H9 (cell line): Measurements from ENCODE around the gene VWF. TPM values are rescaled to one million over a fixed set of nuclear protein-coding genes. Genes with fewer than 3 reads are reported as not detected.

Experiments used
- DNase-seq: peaks from one replicate; pipeline ENCODE4 v3.0.0-alpha.2; 2017
- H2AFZ ChIP-seq: one replicate; pipeline ENCODE4 v1.6.1; 2013; ENCODE audit warnings: mild to moderate bottlenecking, low read length, control low read depth, moderate library complexity
- H2AK5ac ChIP-seq: 2 replicates; pipeline ENCODE4 v1.6.1; 2013; ENCODE audit warnings: low read length, control low read depth, mixed read lengths; ENCODE audit not compliant: insufficient read length
- H2BK120ac ChIP-seq: one replicate; pipeline ENCODE4 v1.6.1; 2013; ENCODE audit warnings: low read depth, mild to moderate bottlenecking, low read length, control low read depth, inconsistent platforms; ENCODE audit not compliant: poor library complexity, severe bottlenecking
- H2BK12ac ChIP-seq: 2 replicates; pipeline ENCODE4 v1.6.1; 2013; ENCODE audit warnings: low read length, control low read depth, mixed read lengths, low read depth; ENCODE audit not compliant: insufficient read length
- H2BK15ac ChIP-seq: 2 replicates; pipeline ENCODE4 v1.6.1; 2013; ENCODE audit warnings: low read depth, low read length, control low read depth
- H2BK20ac ChIP-seq: one replicate; pipeline ENCODE4 v1.6.1; 2013; ENCODE audit warnings: low read depth, mild to moderate bottlenecking, low read length, control low read depth, inconsistent platforms; ENCODE audit not compliant: poor library complexity, severe bottlenecking
- H2BK5ac ChIP-seq: 2 replicates; pipeline ENCODE4 v1.6.1; 2013; ENCODE audit warnings: low read length, control low read depth, mixed read lengths; ENCODE audit not compliant: insufficient read length
- H3K14ac ChIP-seq: 2 replicates; pipeline ENCODE4 v1.6.1; 2013; ENCODE audit warnings: low read length, control low read depth; ENCODE audit not compliant: insufficient read depth
- H3K18ac ChIP-seq: 2 replicates; pipeline ENCODE4 v1.6.1; 2013; ENCODE audit warnings: low read depth, mild to moderate bottlenecking, mixed read lengths, low read length, control low read depth; ENCODE audit not compliant: insufficient read length
- H3K23ac ChIP-seq: 2 replicates; pipeline ENCODE4 v1.6.1; 2013; ENCODE audit warnings: low read length, control low read depth, mixed read lengths, low read depth; ENCODE audit not compliant: insufficient read length
- H3K23me2 ChIP-seq: 2 replicates; pipeline ENCODE4 v1.6.1; 2013; ENCODE audit warnings: low read depth, mild to moderate bottlenecking, mixed read lengths, low read length, control low read depth; ENCODE audit not compliant: insufficient read length, poor library complexity, severe bottlenecking
- H3K27ac ChIP-seq: 2 replicates; pipeline ENCODE4 v1.5.1; 2013; ENCODE audit warnings: low read length, control low read depth, mixed read lengths, low read depth; ENCODE audit not compliant: insufficient read length
- H3K27me3 ChIP-seq: 2 replicates; pipeline ENCODE4 v1.6.1; 2013; ENCODE audit warnings: low read length, control low read depth, inconsistent platforms; ENCODE audit not compliant: insufficient read depth
- H3K4ac ChIP-seq: 2 replicates; pipeline ENCODE4 v1.6.1; 2013; ENCODE audit warnings: low read depth, mild to moderate bottlenecking, control low read depth, inconsistent platforms, low read length, moderate library complexity
- H3K4me1 ChIP-seq: 2 replicates; pipeline ENCODE4 v1.6.1; 2013; ENCODE audit warnings: low read length, control low read depth, inconsistent platforms; ENCODE audit not compliant: insufficient read depth
- H3K4me2 ChIP-seq: 2 replicates; pipeline ENCODE4 v1.6.1; 2013; ENCODE audit warnings: low read length, control low read depth, mixed read lengths; ENCODE audit not compliant: insufficient read length, insufficient read depth
- H3K56ac ChIP-seq: 2 replicates; pipeline ENCODE4 v1.6.1; 2013; ENCODE audit warnings: low read depth, mild to moderate bottlenecking, mixed read lengths, low read length, control low read depth; ENCODE audit not compliant: insufficient read length
- H3K79me1 ChIP-seq: 2 replicates; pipeline ENCODE4 v1.6.1; 2013; ENCODE audit warnings: low read depth, mild to moderate bottlenecking, moderate library complexity, low read length, control low read depth, inconsistent platforms; ENCODE audit not compliant: insufficient read depth, poor library complexity, severe bottlenecking
- H3K79me2 ChIP-seq: 2 replicates; pipeline ENCODE4 v1.6.1; 2013; ENCODE audit warnings: low read length, control low read depth, inconsistent platforms; ENCODE audit not compliant: insufficient read depth
- H3K9ac ChIP-seq: 2 replicates; pipeline ENCODE4 v1.6.1; 2013; ENCODE audit warnings: low read length, control low read depth, mixed read lengths; ENCODE audit not compliant: insufficient read length; ENCODE audit errors: extremely low read depth
- H3K9me3 ChIP-seq: one replicate; pipeline ENCODE4 v1.6.1; 2013; ENCODE audit warnings: low read depth, low read length, inconsistent platforms; ENCODE audit not compliant: control insufficient read depth
- H3T11ph ChIP-seq: one replicate; pipeline ENCODE4 v1.6.1; 2013; ENCODE audit warnings: mild to moderate bottlenecking, low read length, control low read depth, inconsistent platforms
- H4K20me1 ChIP-seq: one replicate; pipeline ENCODE4 v1.6.1; 2013; ENCODE audit not compliant: control insufficient read depth, insufficient read length, insufficient read depth
- H4K5ac ChIP-seq: 2 replicates; pipeline ENCODE4 v1.6.1; 2013; ENCODE audit warnings: low read depth, mild to moderate bottlenecking, mixed read lengths, low read length, control low read depth; ENCODE audit not compliant: insufficient read length
- H4K8ac ChIP-seq: replicated peaks from 2 replicates; pipeline ENCODE4 v1.6.1; 2013; ENCODE audit warnings: low read length, control low read depth, mixed read lengths, low read depth; ENCODE audit not compliant: insufficient read length
- H4K91ac ChIP-seq: 2 replicates; pipeline ENCODE4 v1.6.1; 2013; ENCODE audit warnings: low read depth, mild to moderate bottlenecking, moderate library complexity, mixed read lengths, low read length, control low read depth; ENCODE audit not compliant: insufficient read length
- H3K27ac Mint-ChIP-seq, 3 experiments: 2 replicates in 2 of 3; 3 replicates in 1 of 3; pipeline ENCODE4 v1.8.0; 2020 to 2021; ENCODE audit warnings: mixed read lengths in 3 of 3, mild to moderate bottlenecking in 1 of 3, moderate library complexity in 1 of 3
- H3K27me3 Mint-ChIP-seq: 2 replicates; pipeline ENCODE4 v1.8.0; 2021; ENCODE audit warnings: low read depth, mild to moderate bottlenecking, moderate library complexity, mixed read lengths
- H3K36me3 Mint-ChIP-seq, 3 experiments: 2 replicates in 2 of 3; 3 replicates in 1 of 3; pipeline ENCODE4 v1.8.0; 2020 to 2021; ENCODE audit warnings: low read depth in 3 of 3, mixed read lengths in 3 of 3; ENCODE audit not compliant: insufficient read depth in 1 of 3
- H3K4me1 Mint-ChIP-seq, 2 experiments: 2 replicates each; pipeline ENCODE4 v1.8.0; 2020; ENCODE audit warnings: mixed read lengths in 2 of 2
- H3K4me3 Mint-ChIP-seq, 2 experiments: 2 replicates in 1 of 2; 3 replicates in 1 of 2; pipeline ENCODE4 v1.8.0; 2020 to 2021; ENCODE audit warnings: mild to moderate bottlenecking in 2 of 2, mixed read lengths in 2 of 2, moderate library complexity in 1 of 2
- H3K9me3 Mint-ChIP-seq, 2 experiments: 2 replicates in 1 of 2; 3 replicates in 1 of 2; pipeline ENCODE4 v1.8.0; 2020; ENCODE audit warnings: mild to moderate bottlenecking in 2 of 2, mixed read lengths in 2 of 2, moderate library complexity in 1 of 2
- CTCF ChIP-seq: fragments of 200-600 bp; sonication (generic); conservative IDR thresholded peaks from 3 replicates; pipeline ENCODE4 v1.8.0; 2021; ENCODE audit warnings: antibody characterized with exemption, mild to moderate bottlenecking
- whole genome bisulfite sequencing: extraction: QIAGEN DNeasy Blood & Tissue Kit; methylation state at CpG from one replicate; pipeline ENCODE4 v1.1.7; 2013; ENCODE audit warnings: missing lambda C conversion rate, low lambda C conversion rate, mixed read lengths; ENCODE audit not compliant: insufficient read length; ENCODE audit errors: extremely low coverage; 5-methylcytosine and 5-hydroxymethylcytosine counted together
- total RNA-seq: library from RNA; stranded (reverse); gene quantifications from 2 replicates; pipeline ENCODE4 v1.2.1, GENCODE V29; 2021

VWF gene
- total RNA-seq, 1 experiment from 2014 or later, result 0.17 TPM

GRCh38 chr12:5902736-5903135 is 221.7 kb downstream of the VWF start:
- no peak overlapping the region for H2BK20ac ChIP-seq
- H3K4me2 ChIP-seq, result no peak overlapping the region
- H3K4ac ChIP-seq, result no peak overlapping the region
- Mint-ChIP-seq H3K9me3 (no peaks in the 10 kb centered on the region; a peak in 1 of 5 replicates), H3K4me3 (no peak overlapping the region), H3K4me1 (peaks cover 22 to 24% of the 10 kb centered on the region in 2 experiments), H3K36me3 (no peaks in the 10 kb centered on the region; a peak in 1 of 7 replicates), H3K27ac (no peak overlapping the region; a peak in 1 of 7 replicates), H3K27me3 (peaks cover 2% of the 10 kb centered on the region)
- no peaks in the 10 kb centered on the region for H3K79me2 ChIP-seq
- H4K8ac ChIP-seq, result no peak overlapping the region
- no peak overlapping the region for H2AK5ac ChIP-seq
- no peak overlapping the region for H3K18ac ChIP-seq
- no peaks in the 10 kb centered on the region for H3K79me1 ChIP-seq
- H2AFZ ChIP-seq, result no peak overlapping the region
- DNase-seq, result no peak
- no peak for TF ChIP-seq CTCF
- H3K27ac ChIP-seq, result no peak overlapping the region
- H4K5ac ChIP-seq, result no peak overlapping the region
- no CpG with 5 or more reads among the region's 2 CpGs for WGBS
- H3K27me3 ChIP-seq, result no peaks in the 10 kb centered on the region
- no peak overlapping the region for H2BK5ac ChIP-seq
- no peak overlapping the region for H2BK120ac ChIP-seq
- no peaks in the 10 kb centered on the region for H3K23me2 ChIP-seq
- H3K9ac ChIP-seq, result no peak overlapping the region
- no peaks in the 10 kb centered on the region; the same call in 1 of the 2 replicates for H3K4me1 ChIP-seq
- no peaks in the 10 kb centered on the region for H3K9me3 ChIP-seq
- H3K14ac ChIP-seq, result no peak overlapping the region
- H3K56ac ChIP-seq, result no peak overlapping the region
- no peak overlapping the region for H2BK12ac ChIP-seq
- H4K20me1 ChIP-seq, result no peaks in the 10 kb centered on the region
- no peak overlapping the region for H4K91ac ChIP-seq
- H3T11ph ChIP-seq, result no peak overlapping the region
- H2BK15ac ChIP-seq, result no peak overlapping the region
- no peak overlapping the region for H3K23ac ChIP-seq
